HL-60 (cell line): ENCODE data around the gene ISG20.
A peak's percentile ranks its signal among the peaks of the same experiment; 100 is the strongest.

Experiments used
- GABPA ChIP-seq: IDR thresholded peaks from 2 replicates; pipeline ENCODE4 v1.6.1; 2012; ENCODE audit warnings: low read depth
- POLR2AphosphoS5 ChIP-seq: IDR thresholded peaks from 2 replicates; pipeline ENCODE4 v1.6.1; 2012; ENCODE audit warnings: low read depth
- TF ChIP-seq, protein P1 (sequence below): IDR thresholded peaks from one replicate; pipeline ENCODE4 v1.5.1; 2011; ENCODE audit warnings: low read length, control low read depth, inconsistent platforms; ENCODE audit not compliant: insufficient read depth
- TF ChIP-seq, protein P2 (sequence below): IDR thresholded peaks from 2 replicates; pipeline ENCODE4 v1.6.1; 2012; ENCODE audit warnings: low read depth; ENCODE audit not compliant: insufficient replicate concordance

DNA sequence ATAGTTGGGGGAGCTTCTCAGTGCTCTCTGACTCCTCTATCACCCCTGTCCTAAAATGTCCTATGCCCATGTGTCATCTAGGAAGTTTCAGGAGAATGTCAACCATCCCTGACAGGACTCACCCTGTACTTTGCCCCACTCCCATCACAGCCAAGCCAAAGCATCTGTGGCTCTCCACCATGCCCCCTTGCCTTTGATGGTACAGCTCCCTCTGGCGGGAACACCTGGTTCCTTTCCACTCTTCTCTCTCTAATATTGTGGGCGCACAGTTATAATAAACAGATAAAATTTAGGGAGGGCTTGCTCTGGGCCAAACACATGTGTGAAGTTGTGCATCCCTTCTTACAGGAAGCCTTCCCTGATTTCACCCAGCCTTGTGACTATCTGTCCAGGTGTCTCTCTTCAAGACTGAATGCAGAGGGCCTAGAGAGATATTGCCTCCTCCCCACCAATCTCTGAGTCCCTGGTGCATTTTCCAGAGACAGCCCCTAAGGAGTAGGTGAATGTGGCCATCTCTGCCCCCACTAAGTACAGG lies 62.8 kb downstream of the ISG20 start:
- TF ChIP-seq, protein P1, sequence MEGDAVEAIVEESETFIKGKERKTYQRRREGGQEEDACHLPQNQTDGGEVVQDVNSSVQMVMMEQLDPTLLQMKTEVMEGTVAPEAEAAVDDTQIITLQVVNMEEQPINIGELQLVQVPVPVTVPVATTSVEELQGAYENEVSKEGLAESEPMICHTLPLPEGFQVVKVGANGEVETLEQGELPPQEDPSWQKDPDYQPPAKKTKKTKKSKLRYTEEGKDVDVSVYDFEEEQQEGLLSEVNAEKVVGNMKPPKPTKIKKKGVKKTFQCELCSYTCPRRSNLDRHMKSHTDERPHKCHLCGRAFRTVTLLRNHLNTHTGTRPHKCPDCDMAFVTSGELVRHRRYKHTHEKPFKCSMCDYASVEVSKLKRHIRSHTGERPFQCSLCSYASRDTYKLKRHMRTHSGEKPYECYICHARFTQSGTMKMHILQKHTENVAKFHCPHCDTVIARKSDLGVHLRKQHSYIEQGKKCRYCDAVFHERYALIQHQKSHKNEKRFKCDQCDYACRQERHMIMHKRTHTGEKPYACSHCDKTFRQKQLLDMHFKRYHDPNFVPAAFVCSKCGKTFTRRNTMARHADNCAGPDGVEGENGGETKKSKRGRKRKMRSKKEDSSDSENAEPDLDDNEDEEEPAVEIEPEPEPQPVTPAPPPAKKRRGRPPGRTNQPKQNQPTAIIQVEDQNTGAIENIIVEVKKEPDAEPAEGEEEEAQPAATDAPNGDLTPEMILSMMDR, result peak; percentile 18
- TF ChIP-seq GABPA (no peak), POLR2AphosphoS5 (no peak)
- TF ChIP-seq, protein P2, sequence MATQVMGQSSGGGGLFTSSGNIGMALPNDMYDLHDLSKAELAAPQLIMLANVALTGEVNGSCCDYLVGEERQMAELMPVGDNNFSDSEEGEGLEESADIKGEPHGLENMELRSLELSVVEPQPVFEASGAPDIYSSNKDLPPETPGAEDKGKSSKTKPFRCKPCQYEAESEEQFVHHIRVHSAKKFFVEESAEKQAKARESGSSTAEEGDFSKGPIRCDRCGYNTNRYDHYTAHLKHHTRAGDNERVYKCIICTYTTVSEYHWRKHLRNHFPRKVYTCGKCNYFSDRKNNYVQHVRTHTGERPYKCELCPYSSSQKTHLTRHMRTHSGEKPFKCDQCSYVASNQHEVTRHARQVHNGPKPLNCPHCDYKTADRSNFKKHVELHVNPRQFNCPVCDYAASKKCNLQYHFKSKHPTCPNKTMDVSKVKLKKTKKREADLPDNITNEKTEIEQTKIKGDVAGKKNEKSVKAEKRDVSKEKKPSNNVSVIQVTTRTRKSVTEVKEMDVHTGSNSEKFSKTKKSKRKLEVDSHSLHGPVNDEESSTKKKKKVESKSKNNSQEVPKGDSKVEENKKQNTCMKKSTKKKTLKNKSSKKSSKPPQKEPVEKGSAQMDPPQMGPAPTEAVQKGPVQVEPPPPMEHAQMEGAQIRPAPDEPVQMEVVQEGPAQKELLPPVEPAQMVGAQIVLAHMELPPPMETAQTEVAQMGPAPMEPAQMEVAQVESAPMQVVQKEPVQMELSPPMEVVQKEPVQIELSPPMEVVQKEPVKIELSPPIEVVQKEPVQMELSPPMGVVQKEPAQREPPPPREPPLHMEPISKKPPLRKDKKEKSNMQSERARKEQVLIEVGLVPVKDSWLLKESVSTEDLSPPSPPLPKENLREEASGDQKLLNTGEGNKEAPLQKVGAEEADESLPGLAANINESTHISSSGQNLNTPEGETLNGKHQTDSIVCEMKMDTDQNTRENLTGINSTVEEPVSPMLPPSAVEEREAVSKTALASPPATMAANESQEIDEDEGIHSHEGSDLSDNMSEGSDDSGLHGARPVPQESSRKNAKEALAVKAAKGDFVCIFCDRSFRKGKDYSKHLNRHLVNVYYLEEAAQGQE, result no peak
